NCI-H345 treated with DMSO at 0.1 percent for 48 hours (cell line): ENCODE data around the gene PIANP.
"Not testable (repeated sequence)": the region's sequence is repeated elsewhere in the genome, so short reads cannot be mapped to it uniquely, and the experiment has no call there.

Experiments
- DNase-seq: peaks from one replicate; lab custom pipeline; 2025; ENCODE audit not compliant: unreplicated experiment; lab: John Stamatoyannopoulos, UW

Gene PIANP

DNA sequence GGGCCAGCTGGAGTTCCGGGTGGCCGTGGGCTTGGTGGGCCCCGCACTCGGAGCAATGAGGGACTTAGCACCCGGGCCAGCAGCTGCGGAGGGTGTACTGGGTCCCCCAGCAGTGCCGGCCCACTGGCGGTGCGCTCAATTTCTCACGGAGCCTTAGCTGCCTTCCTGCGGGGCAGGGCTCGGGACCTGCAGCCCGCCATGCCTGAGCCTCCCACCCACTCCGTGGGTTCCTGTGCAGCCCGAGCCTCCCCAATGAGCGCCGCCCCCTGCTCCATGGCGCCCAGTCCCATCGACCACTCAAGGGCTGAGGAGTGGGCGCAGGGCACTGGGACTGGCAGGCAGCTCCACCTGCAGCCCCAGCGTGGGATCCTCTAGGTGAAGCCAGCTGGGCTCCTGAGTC is 7.7 kb upstream of the PIANP start:
- not testable (repeated sequence) for DNase-seq

GRCh38 chr12:6703631-6704030 is 3.0 kb upstream of the PIANP start:
- DNase-seq, result no peak

- DNase-seq, result no peak
Measured at GRCh38 chr12:6701078-6701768, 608 bp upstream of the PIANP start.

DNA sequence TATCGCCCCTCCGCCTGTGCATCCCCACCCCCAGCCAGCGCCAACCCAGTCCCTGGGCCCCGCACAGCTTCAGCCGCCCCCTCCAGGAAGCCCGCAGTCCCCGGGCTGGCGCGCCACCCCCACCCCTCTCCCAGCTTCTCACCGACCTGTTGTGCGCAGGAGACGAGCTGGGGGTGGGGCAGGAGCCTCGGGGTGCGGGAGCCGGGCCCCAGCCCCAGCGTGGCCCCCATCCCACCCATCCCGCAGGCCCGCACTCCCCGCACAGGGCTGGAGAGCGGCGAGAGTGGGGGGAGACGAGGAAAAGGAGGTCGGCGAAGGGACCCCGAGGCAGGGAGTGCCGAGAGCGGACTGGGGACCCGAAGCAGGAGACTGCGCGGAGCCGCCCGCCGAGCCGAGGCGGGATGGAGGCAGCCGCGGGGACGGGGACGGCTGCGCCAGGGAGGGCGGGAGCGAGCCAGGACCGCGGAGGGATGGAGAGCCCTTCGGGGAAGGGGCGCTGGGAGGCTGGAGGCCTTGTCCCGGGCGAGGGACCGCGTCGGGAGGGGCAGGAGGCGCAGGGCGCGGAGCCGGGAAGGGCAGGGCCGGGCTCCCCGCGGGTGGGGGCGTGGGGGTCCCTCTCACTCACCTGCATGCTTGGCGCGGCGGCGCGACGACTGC is 498 bp downstream of the PIANP start:
- DNase-seq, result no peak

- DNase-seq, result no peak
Measured at GRCh38 chr12:6699259-6699988, 1.2 kb downstream of the PIANP start.

- no peak for DNase-seq
Measured at GRCh38 chr12:6698352-6699046, 2.1 kb downstream of the PIANP start.

GRCh38 chr12:6697584-6698351 is 2.8 kb downstream of the PIANP start:
- no peak for DNase-seq

DNA sequence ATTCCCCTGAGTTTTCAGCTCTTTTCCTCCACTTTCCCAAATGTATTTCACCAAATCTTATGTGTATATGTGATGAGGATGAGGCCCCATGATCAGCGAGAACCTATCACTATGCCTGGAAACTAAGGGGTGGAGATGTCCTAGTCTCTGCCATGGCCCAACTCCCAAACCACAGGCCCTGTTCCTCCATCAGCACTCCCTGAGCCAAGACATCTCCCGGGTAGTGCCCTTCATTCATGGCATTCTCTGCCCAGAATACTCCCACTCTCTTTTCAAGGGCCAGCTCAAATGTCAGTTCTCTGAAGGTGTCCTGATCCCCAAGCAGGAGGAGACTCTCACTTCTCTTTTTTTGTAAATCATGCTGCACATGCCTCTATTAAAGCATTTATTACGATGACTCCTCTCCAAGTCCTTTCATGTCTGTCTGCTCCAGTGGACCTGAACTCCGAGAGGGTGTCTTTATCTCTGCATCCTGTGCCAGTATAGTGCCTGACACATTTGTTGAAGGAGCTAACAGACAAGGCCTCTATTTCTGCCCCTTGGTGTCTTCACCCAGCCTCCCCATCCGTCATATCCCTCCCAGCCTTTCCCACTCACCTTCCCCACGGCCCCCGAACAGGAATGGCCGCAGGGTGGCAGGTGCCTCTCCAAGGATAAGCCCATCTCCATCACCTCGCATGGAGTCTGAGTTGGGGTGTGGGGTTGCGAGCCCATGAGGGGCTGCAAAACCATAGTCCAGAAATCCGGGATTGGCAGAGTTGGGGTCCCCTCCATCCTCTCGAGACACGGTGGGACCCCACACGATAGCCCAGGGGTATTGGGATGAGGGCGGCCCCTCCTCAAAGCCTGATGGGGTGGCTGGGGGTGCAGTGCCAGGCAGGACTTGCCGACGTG is 3.7 kb downstream of the PIANP start:
- DNase-seq, result no peak

- no peak for DNase-seq
Measured at GRCh38 chr12:6695313-6696045, 5.1 kb downstream of the PIANP start.

DNA sequence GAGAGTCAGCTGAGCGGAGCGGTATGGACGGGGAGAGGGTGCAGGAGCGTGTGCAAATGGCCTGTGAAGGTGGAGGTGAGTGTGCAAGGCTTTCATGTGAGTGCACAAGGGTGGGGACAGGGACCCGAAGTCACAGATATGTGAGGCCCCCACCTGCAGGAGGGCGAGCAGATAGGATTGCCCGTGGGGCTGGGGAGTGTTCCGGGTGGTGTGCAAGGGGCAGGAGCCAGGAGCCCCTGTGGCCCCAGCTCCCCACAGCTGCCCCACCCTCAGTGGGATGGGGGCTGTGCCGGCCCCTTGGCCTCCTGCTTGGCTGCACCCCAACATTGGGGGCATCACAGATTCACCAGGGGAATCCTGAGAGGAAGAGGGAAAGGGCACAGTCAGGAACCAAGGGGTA is 5.9 kb downstream of the PIANP start:
- no peak for DNase-seq

- DNase-seq, result no peak
Measured at GRCh38 chr12:6693832-6694355, 6.7 kb downstream of the PIANP start.

GRCh38 chr12:6692888-6693287 is 7.7 kb downstream of the PIANP start:
- DNase-seq, result no peak

- no peak for DNase-seq
Measured at GRCh38 chr12:6691473-6691872, 9.1 kb downstream of the PIANP start.

DNA sequence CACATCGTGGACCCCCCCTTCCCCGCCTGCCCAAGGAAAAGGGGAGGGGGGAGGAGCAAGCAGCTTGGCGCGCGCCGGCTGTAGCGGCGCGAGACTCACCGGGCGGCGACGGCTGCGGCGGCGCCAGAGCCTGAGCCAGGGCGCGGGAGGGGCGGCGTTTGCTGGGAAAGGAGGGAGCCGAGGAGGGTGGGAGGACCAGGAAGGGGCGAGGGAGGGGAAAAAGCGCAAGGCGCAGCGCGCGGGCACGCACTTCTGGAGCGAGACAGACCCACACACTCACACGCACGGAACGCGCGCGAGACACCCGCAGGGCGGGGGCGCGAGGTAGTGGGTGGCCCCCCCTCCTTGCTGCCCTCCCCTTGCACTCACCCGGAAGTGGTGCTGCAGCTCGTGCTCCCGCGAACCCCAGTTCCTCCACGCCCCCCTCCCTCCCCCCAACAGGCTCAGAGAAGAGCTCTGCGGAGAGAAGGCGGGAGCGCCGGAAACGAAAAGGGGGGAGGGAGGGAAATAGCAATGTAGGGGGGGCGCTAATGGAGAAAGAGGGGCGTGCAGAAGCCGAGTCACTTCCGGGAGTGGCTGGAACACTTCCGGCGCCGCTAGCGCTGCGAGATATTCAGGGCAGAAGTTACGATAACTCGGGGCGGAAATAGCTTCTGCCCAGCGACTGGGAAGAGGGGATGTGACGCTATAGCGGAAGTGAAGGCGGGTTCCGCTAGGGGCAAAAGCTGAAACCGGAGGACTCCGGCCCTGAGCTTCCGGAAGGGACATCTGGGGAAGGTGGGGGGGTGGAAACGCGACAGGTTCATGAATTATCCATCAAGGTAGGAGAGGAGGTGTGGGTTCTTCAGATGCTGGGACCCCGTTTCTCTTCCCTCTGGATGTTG is 11.4 kb downstream of the PIANP start, which contains the start of gene ZNF384:
Gene ZNF384, minus strand, starts transcription at position 377 of the 884 bp plus-strand sequence. CDS start 9,855 bp downstream, outside the sequence.
- DNase-seq, result peak; percentile 98

GRCh38 chr12:6688543-6688998 is 12.0 kb downstream of the PIANP start:
- DNase-seq, result no peak

DNA sequence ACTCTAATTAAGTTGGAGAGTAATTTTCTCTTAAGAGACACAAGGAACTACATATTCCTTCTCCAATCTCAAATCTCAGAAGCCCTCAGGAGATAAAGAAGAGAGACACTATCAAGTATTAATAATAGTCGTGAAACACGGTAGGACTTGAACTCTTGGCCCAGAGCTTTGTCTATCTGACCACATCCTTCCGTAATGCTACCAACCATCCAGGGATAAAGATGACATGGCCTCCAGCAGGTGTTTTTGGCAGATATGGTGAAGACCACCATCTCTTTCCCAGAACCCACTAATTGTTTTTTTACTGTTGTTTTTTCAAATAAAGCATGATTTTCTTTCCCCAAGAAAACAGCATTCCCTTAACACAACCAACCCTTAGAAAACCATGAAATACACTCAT is 14.8 kb downstream of the PIANP start:
- no peak for DNase-seq

DNA sequence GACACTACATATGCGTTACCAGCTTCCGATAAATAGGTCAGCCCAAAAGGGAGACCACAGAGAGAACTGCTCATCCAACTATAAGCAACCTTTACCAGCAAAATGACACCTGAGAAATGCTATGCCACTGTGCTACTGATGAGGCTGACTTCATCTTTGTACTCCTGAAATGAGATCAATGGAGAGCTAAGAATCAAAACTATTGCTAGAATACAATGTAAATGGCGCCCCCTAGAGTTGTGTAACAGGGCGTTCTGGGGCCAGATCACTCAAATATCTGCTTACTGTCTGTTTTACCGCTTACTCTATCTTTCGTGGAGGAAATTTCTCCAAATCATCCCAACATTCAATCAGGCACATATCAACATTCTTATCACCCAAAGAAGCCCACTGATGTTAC is 16.0 kb downstream of the PIANP start:
- DNase-seq, result no peak

- no peak for DNase-seq
Measured at GRCh38 chr12:6676962-6677361, 23.7 kb downstream of the PIANP start.
